ENCODE measurements around the gene S100A9.

- no peak for TF ChIP-seq CTCF (IDR thresholded peaks at IDR 0.05)
- TF ChIP-seq POLR2A (IDR thresholded peaks at IDR 0.05) = no peak
Measured at GRCh38 chr1:153357076-153357852, 390 bp upstream of the S100A9 start.
